WI38 (cell line): ENCODE results near the gene ZBTB21.
A peak's percentile ranks its signal among the peaks of the same experiment; 100 is the strongest.

Experiments
- H3K4me3 ChIP-seq: 2 replicates; pipeline ENCODE4 v1.5.1; 2011; ENCODE audit warnings: low read depth, mild to moderate bottlenecking, control low read depth, low read length
- CTCF ChIP-seq: IDR thresholded peaks from 2 replicates; pipeline ENCODE4 v1.5.1; 2012; ENCODE audit warnings: low read depth, mild to moderate bottlenecking, control low read depth, low read length

The ZBTB21 gene

DNA sequence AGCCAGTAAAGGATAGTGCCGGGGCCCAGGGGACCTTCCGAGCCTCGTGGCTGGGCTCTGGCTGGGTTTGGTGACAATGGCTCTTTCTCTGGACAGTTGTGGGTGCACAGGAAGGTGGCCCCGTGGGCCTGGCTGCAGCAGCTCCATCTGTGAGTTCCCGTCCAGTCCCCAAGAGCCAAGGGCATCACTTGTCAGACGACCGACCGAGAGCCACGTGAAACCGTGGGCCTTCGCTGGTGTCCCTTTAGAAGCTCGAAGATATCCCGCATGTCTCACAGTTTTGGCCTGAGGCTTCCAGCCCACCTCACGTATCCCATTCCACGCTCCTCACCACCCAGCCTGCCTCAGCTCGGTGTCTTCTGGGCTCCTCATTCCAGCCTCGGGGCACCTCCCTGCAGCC, 33.8 kb upstream of the ZBTB21 start:
- no peak for TF ChIP-seq CTCF
- H3K4me3 ChIP-seq = no peak overlapping the region

GRCh38 chr21:42043201-42043895, 33.2 kb upstream of the ZBTB21 start:
- no peak for TF ChIP-seq CTCF
- H3K4me3 ChIP-seq = no peak overlapping the region

DNA sequence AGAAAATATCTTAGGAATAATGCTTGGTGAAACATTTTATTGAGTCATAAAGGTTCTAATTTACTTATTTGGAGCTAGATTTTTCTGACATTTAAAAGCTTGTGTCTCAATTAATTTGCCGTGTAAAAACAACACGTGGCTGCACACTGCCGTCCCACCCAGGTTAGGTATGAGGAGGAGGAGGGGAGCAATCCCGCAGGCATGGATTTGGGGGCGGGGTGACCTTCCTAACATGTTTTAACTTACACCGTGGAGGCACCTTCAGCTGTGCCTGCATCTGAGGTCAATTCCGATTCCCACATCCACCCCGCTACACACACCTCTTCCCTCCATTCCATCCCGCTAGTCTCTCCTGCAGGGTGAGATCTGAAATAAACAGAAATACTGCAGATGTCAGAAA, 32.5 kb upstream of the ZBTB21 start:
- H3K4me3 ChIP-seq = no peak overlapping the region
- TF ChIP-seq CTCF = no peak

DNA sequence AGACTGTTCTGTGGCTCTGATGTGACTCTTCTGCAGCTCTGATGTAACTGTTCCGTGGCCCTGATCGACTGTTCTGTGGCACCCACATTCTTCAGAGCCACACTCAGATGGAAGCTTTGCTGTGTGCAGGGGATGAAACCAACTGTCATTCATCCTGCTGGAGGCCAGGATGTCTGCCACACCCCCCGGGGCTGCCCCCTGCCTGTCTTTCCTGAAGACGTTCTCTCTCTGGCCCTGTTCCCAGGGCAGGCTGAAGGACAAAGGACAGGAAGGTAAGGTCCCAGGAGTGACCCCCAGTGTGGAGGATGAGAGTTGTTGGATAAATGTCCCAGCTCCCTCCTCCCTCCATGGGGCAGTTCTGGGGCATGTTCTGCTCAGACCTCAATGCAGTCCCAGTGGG, 31.6 kb upstream of the ZBTB21 start:
- no peak for TF ChIP-seq CTCF
- H3K4me3 ChIP-seq = no peak overlapping the region

GRCh38 chr21:42041246-42041645, 31.1 kb upstream of the ZBTB21 start:
- H3K4me3 ChIP-seq = no peak overlapping the region
- TF ChIP-seq CTCF = no peak

- TF ChIP-seq CTCF = no peak
- H3K4me3 ChIP-seq = peak overlapping the region; percentile 36
Observed at GRCh38 chr21:42040411-42041180, 30.4 kb upstream of the ZBTB21 start.

DNA sequence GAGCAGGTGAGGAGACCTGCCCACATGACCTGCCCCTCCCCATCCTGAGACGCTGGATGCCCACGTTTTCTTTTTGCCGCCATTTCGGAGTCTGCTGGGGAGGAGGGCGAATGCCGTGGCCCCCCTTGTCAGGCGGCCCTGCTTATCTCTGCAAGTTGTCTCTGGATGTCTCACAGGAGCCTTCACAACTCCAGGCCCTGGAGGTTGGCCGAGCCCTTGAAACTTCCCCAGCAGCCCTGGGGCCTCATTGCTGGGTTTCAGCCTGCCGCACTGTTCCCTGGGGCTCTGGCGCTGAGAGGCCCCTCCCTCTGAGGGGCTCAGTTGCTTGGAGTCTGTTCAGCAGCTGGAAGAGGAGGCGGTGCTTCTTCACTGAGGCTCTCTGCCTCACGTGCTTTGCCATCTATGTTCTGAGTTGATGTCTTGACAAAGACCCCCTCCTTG, 29.8 kb upstream of the ZBTB21 start:
- TF ChIP-seq CTCF = no peak
- H3K4me3 ChIP-seq = peak overlapping the region; percentile 36
